Adrenal gland (tissue), 5 donors: ENCODE results near the gene AP1G2.

ENCODE experiments used
- POLR2A ChIP-seq, 2 donors: fragments of 450-650 bp; IDR thresholded peaks; one replicate each; pipeline ENCODE4 v1.6.1; 2017; ENCODE audit warnings: antibody characterized with exemption in 2 of 2, mild to moderate bottlenecking in 2 of 2, moderate library complexity in 1 of 2
- TF ChIP-seq, protein P1 (sequence below), 6 experiments: fragments of 450-650 bp in 4 of 6; fragments of 200-600 bp in 2 of 6; sonication (generic) in 1 of 6; IDR thresholded peaks; 1 replicate in 5 of 6; 2 replicates in 1 of 6; pipeline versions ENCODE4 v1.5.1 to v1.8.0; 2016 to 2021; ENCODE audit warnings: antibody characterized with exemption in 6 of 6, mild to moderate bottlenecking in 2 of 6, moderate library complexity in 1 of 6
- donor health status: DM: no; HTN: no; CAD: no.

- no peak for TF ChIP-seq POLR2A (IDR thresholded peaks at IDR 0.05)
- TF ChIP-seq, protein P1, sequence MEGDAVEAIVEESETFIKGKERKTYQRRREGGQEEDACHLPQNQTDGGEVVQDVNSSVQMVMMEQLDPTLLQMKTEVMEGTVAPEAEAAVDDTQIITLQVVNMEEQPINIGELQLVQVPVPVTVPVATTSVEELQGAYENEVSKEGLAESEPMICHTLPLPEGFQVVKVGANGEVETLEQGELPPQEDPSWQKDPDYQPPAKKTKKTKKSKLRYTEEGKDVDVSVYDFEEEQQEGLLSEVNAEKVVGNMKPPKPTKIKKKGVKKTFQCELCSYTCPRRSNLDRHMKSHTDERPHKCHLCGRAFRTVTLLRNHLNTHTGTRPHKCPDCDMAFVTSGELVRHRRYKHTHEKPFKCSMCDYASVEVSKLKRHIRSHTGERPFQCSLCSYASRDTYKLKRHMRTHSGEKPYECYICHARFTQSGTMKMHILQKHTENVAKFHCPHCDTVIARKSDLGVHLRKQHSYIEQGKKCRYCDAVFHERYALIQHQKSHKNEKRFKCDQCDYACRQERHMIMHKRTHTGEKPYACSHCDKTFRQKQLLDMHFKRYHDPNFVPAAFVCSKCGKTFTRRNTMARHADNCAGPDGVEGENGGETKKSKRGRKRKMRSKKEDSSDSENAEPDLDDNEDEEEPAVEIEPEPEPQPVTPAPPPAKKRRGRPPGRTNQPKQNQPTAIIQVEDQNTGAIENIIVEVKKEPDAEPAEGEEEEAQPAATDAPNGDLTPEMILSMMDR (IDR thresholded peaks at IDR 0.05), result no peak
These were observed 48.9 kb downstream of the AP1G2 start for GRCh38 chr14:23518709-23519108.
